IMR-90 (cell line): Measurements from ENCODE around the gene TEAD1. TPM values are rescaled to one million over a fixed set of nuclear protein-coding genes. Genes with fewer than 3 reads are reported as not detected.

Source experiments
- ATAC-seq: fragments of 200-7000 bp; cut with Tn5 transposase; 2 replicates; pipeline ENCODE4 v1.9.1; 2020; ENCODE audit warnings: low read depth, mild to moderate bottlenecking, moderate library complexity
- BruUV-seq: library from RNA; stranded (reverse); fragments of 400-500 nt; replicated peaks from 2 replicates; lab custom pipeline; 2021; lab: Mats Ljungman, UMichigan
- CTCF ChIA-PET: fragments of 300-600 bp; formaldehyde crosslinking; extraction: SDS; loops from one replicate; lab custom pipeline; 2021; ENCODE audit warnings: antibody characterized with exemption; lab: Yijun Ruan, JAX
- POLR2A ChIA-PET: fragments of 300-600 bp; sonication (Branson Sonifier 250); formaldehyde crosslinking; loops from one replicate; lab custom pipeline; 2022; ENCODE audit warnings: antibody characterized with exemption; ENCODE audit not compliant: unreplicated experiment; lab: Charles Lee
- DNase-seq: peaks from one replicate; pipeline ENCODE4 v3.0.0; 2013
- H2AFZ ChIP-seq: replicated peaks from 2 replicates; pipeline ENCODE3; 2013; ENCODE audit warnings: low read length, mild to moderate bottlenecking; ENCODE audit not compliant: poor library complexity
- H2AK5ac ChIP-seq: 2 replicates; pipeline ENCODE4 v1.6.1; 2013; ENCODE audit warnings: low read depth, low read length, inconsistent platforms
- H2AK9ac ChIP-seq: replicated peaks from 2 replicates; pipeline ENCODE3; 2013; ENCODE audit warnings: mild to moderate bottlenecking, low read depth, low read length, moderate library complexity; ENCODE audit not compliant: poor library complexity
- H2BK120ac ChIP-seq: 2 replicates; pipeline ENCODE4 v1.6.1; 2013; ENCODE audit warnings: low read depth, low read length, inconsistent platforms
- H2BK15ac ChIP-seq: 3 replicates; pipeline ENCODE4 v1.6.1; 2013; ENCODE audit warnings: low read depth, low read length, inconsistent platforms
- H2BK20ac ChIP-seq: 2 replicates; pipeline ENCODE4 v1.6.1; 2013; ENCODE audit warnings: low read depth, mild to moderate bottlenecking, inconsistent platforms, low read length, moderate library complexity
- H2BK5ac ChIP-seq: 2 replicates; pipeline ENCODE4 v1.6.1; 2013; ENCODE audit warnings: mild to moderate bottlenecking, low read depth, low read length, inconsistent platforms; ENCODE audit not compliant: poor library complexity, severe bottlenecking
- H3K14ac ChIP-seq: replicated peaks from 2 replicates; pipeline ENCODE4 v1.6.1; 2013; ENCODE audit warnings: low read depth, low read length, inconsistent platforms
- H3K18ac ChIP-seq: 2 replicates; pipeline ENCODE4 v1.6.1; 2013; ENCODE audit warnings: low read depth, low read length, control low read depth
- H3K23ac ChIP-seq: 2 replicates; pipeline ENCODE4 v1.6.1; 2013; ENCODE audit warnings: low read depth, low read length, inconsistent platforms
- H3K27ac ChIP-seq: 2 replicates; pipeline ENCODE4 v1.5.1; 2013; ENCODE audit warnings: mild to moderate bottlenecking, control low read depth, low read length; ENCODE audit not compliant: insufficient read depth
- H3K27me3 ChIP-seq: 2 replicates; pipeline ENCODE4 v1.6.1; 2013; ENCODE audit warnings: low read length; ENCODE audit not compliant: control insufficient read depth, insufficient read depth
- H3K36me3 ChIP-seq: 2 replicates; pipeline ENCODE4 v1.6.1; 2013; ENCODE audit warnings: low read length, mixed read lengths; ENCODE audit not compliant: control insufficient read depth, insufficient read depth
- H3K4ac ChIP-seq: 2 replicates; pipeline ENCODE4 v1.6.1; 2013; ENCODE audit warnings: low read depth, low read length, inconsistent platforms
- H3K4me1 ChIP-seq: 2 replicates; pipeline ENCODE4 v1.6.1; 2013; ENCODE audit warnings: low read length, mixed read lengths; ENCODE audit not compliant: control insufficient read depth, insufficient read depth
- H3K4me2 ChIP-seq: 2 replicates; pipeline ENCODE4 v1.6.1; 2013; ENCODE audit warnings: low read depth, mild to moderate bottlenecking, control low read depth, low read length, moderate library complexity
- H3K4me3 ChIP-seq: 2 replicates; pipeline ENCODE4 v1.5.1; 2013; ENCODE audit warnings: low read depth, mild to moderate bottlenecking, control low read depth, low read length, moderate library complexity; ENCODE audit not compliant: insufficient read depth
- H3K56ac ChIP-seq: 2 replicates; pipeline ENCODE4 v1.6.1; 2013; ENCODE audit warnings: low read length, inconsistent platforms; ENCODE audit not compliant: insufficient read depth; ENCODE audit errors: extremely low read depth
- H3K79me1 ChIP-seq, 2 experiments: 2 replicates each; pipeline ENCODE4 v1.6.1; 2013; ENCODE audit warnings: low read length in 2 of 2, inconsistent platforms in 1 of 2, low read depth in 1 of 2
- H3K9ac ChIP-seq: 2 replicates; pipeline ENCODE4 v1.6.1; 2013; ENCODE audit warnings: low read depth, low read length, control low read depth
- H3K9me1 ChIP-seq: 2 replicates; pipeline ENCODE4 v1.6.1; 2013; ENCODE audit warnings: low read length, inconsistent platforms; ENCODE audit not compliant: insufficient read depth
- H3K9me3 ChIP-seq: 2 replicates; pipeline ENCODE4 v1.6.1; 2013; ENCODE audit warnings: low read length; ENCODE audit not compliant: control insufficient read depth, insufficient read depth
- H4K20me1 ChIP-seq: 2 replicates; pipeline ENCODE4 v1.6.1; 2013; ENCODE audit warnings: low read length, inconsistent platforms; ENCODE audit not compliant: insufficient read depth
- H4K5ac ChIP-seq: 2 replicates; pipeline ENCODE4 v1.6.1; 2013; ENCODE audit warnings: mild to moderate bottlenecking, low read depth, low read length, control low read depth
- H4K8ac ChIP-seq, 2 experiments: 2 replicates each; pipeline ENCODE4 v1.6.1; 2013; ENCODE audit warnings: low read depth in 2 of 2, low read length in 2 of 2, control low read depth in 1 of 2, inconsistent platforms in 1 of 2
- H4K91ac ChIP-seq: 2 replicates; pipeline ENCODE4 v1.6.1; 2013; ENCODE audit warnings: low read depth, low read length, inconsistent platforms; ENCODE audit not compliant: insufficient read depth
- CEBPB ChIP-seq: IDR thresholded peaks from 2 replicates; pipeline ENCODE4 v1.6.1; 2012; ENCODE audit warnings: low read depth, low read length, improper control_type of control experiment
- CTCF ChIP-seq: conservative IDR thresholded peaks from 2 replicates; pipeline ENCODE4 v1.5.1; 2012; ENCODE audit warnings: mild to moderate bottlenecking, low read depth, low read length, improper control_type of control experiment
- ELK1 ChIP-seq: fragments of 150-350 bp; IDR thresholded peaks from 2 replicates; pipeline ENCODE4 v1.6.1; 2016; ENCODE audit warnings: low read depth, mild to moderate bottlenecking, low read length, moderate library complexity, borderline replicate concordance
- FOS ChIP-seq: fragments of 150-350 bp; IDR thresholded peaks from 2 replicates; pipeline ENCODE4 v1.6.1; 2016; ENCODE audit warnings: low read depth, low read length
- POLR2A ChIP-seq: IDR thresholded peaks from 2 replicates; pipeline ENCODE4 v1.6.1; 2012; ENCODE audit warnings: mild to moderate bottlenecking, low read depth, low read length
- RAD21 ChIP-seq: IDR thresholded peaks from 2 replicates; pipeline ENCODE4 v1.6.1; 2012; ENCODE audit warnings: low read length, improper control_type of control experiment
- RCOR1 ChIP-seq: IDR thresholded peaks from 2 replicates; pipeline ENCODE4 v1.6.1; 2012; ENCODE audit warnings: mild to moderate bottlenecking, low read length, improper control_type of control experiment; ENCODE audit not compliant: insufficient replicate concordance
- RFX5 ChIP-seq: IDR thresholded peaks from 2 replicates; pipeline ENCODE4 v1.8.0; 2012; ENCODE audit warnings: low read depth, mild to moderate bottlenecking, low read length, moderate library complexity
- USF2 ChIP-seq: fragments of 150-350 bp; IDR thresholded peaks from 2 replicates; pipeline ENCODE4 v1.6.1; 2017; ENCODE audit warnings: mild to moderate bottlenecking, antibody characterized with exemption, low read length, low read depth
- WGBS, 2 experiments: methylation state at CpG; one replicate each; pipeline versions ENCODE4 v1.1.5 to v1.1.7; 2013; ENCODE audit warnings: missing lambda C conversion rate in 2 of 2; ENCODE audit not compliant: insufficient read length in 1 of 2; ENCODE audit errors: extremely low coverage in 2 of 2; 5-methylcytosine and 5-hydroxymethylcytosine counted together
- dilution Hi-C: fragments of 300-500 bp; cut with HindIII; formaldehyde crosslinking; loops from one replicate; pipeline ENCODE4 v1.14.3; 2018; ENCODE audit warnings: low sequenced_read_pairs; ENCODE audit not compliant: unreplicated experiment
- in situ Hi-C: fragments of 300-500 bp; cut with MboI; formaldehyde crosslinking; loops from 3 replicates; pipeline ENCODE4 v1.14.3; 2019; ENCODE audit warnings: low sequenced_read_pairs, inconsistent platforms, mixed read lengths
- intact Hi-C: fragments of 100-400 bp; cut with micrococcal nuclease; formaldehyde crosslinking; loops from 2 replicates; pipeline ENCODE4 v1.10.0; 2022
- polyA plus RNA-seq, 3 experiments: library from polyadenylated mRNA; depleted of rRNA; stranded (reverse); fragments of >200 nt; gene quantifications; 2 replicates each; pipeline ENCODE4 v1.2.3, GENCODE V29; 2012; ENCODE audit warnings: low replicate concordance in 1 of 3
- total RNA-seq: library from RNA; depleted of rRNA; stranded (reverse); fragments of >200 nt; gene quantifications from 2 replicates; pipeline ENCODE4 v1.2.3, GENCODE V29; 2012

The TEAD1 gene
- total and polyA plus RNA-seq, 2 of the 4 experiments (the other 2 are of a cell fraction) = 51.8 to 69.2 TPM

- in situ Hi-C loops = no loop called here
- ChIA-PET CTCF (no interaction called here), POLR2A (no interaction called here)
- intact Hi-C loops = no loop called here
- no peaks in the 10 kb centered on the region for H3K9me3 ChIP-seq
- no peak overlapping the region for H2BK5ac ChIP-seq
- H3K56ac ChIP-seq = no peak overlapping the region
- H4K20me1 ChIP-seq = peaks cover 98% of the 10 kb centered on the region
- H4K91ac ChIP-seq = no peak overlapping the region
- no peak overlapping the region for H4K8ac ChIP-seq
- H4K5ac ChIP-seq = no peak overlapping the region
- H3K9ac ChIP-seq = no peak overlapping the region
- H2BK20ac ChIP-seq = no peak overlapping the region
- no peak for DNase-seq
- dilution Hi-C loops = no loop called here
- no peak for ATAC-seq
- H3K4me1 ChIP-seq = peaks cover 33% of the 10 kb centered on the region
- H2AK5ac ChIP-seq = no peak overlapping the region
- no peak for TF ChIP-seq CEBPB
- TF ChIP-seq FOS = no peak
- no peak for TF ChIP-seq ELK1
- TF ChIP-seq RAD21 = no peak
- no peak for TF ChIP-seq POLR2A
- no peak for TF ChIP-seq CTCF
- no peak for TF ChIP-seq RFX5
- no peak for TF ChIP-seq RCOR1
- no peak for TF ChIP-seq USF2
- H2AK9ac ChIP-seq = no peak overlapping the region
- H3K23ac ChIP-seq = no peak overlapping the region
- H3K27me3 ChIP-seq = no peaks in the 10 kb centered on the region
- no peak overlapping the region for H2BK120ac ChIP-seq
- no peak overlapping the region for H3K14ac ChIP-seq
- no TSS peak for BruUV-seq
- H3K27ac ChIP-seq = no peak overlapping the region
- H3K36me3 ChIP-seq = peaks cover 5% of the 10 kb centered on the region; the same call in 1 of the 2 replicates
- no peak overlapping the region for H3K4ac ChIP-seq
- no peak overlapping the region for H3K4me3 ChIP-seq
- H3K9me1 ChIP-seq = peaks cover 63% of the 10 kb centered on the region
- H3K4me2 ChIP-seq = no peak overlapping the region
- no peak overlapping the region for H2AFZ ChIP-seq
- H2BK15ac ChIP-seq = no peak overlapping the region
- WGBS, 2 experiments = no CpG with 5 or more reads among the region's 11 CpGs
- peaks cover 48 to 94% of the 10 kb centered on the region in 2 experiments for H3K79me1 ChIP-seq
- no peak overlapping the region for H3K18ac ChIP-seq
These were observed 41.7 kb downstream of the TEAD1 start for GRCh38 chr11:12715941-12716340.
